Endodermal cell (in vitro differentiated cells): ENCODE measurements around the gene ZFYVE28. TPM values are rescaled to one million over a fixed set of nuclear protein-coding genes. Genes with fewer than 3 reads are reported as not detected.
A peak's percentile ranks its signal among the peaks of the same experiment; 100 is the strongest.

Source experiments
- DNase-seq: peaks from one replicate; pipeline ENCODE4 v3.0.0-alpha.2; 2017
- H3K27ac ChIP-seq: 2 replicates; pipeline ENCODE4 v1.5.1; 2013; ENCODE audit warnings: mild to moderate bottlenecking, low read depth, low read length, moderate library complexity
- H3K27me3 ChIP-seq: 2 replicates; pipeline ENCODE4 v1.6.1; 2013; ENCODE audit warnings: mild to moderate bottlenecking, low read length, moderate library complexity; ENCODE audit not compliant: insufficient read depth, control insufficient read depth, poor library complexity, severe bottlenecking
- H3K36me3 ChIP-seq: 2 replicates; pipeline ENCODE4 v1.7.0; 2013; ENCODE audit warnings: mild to moderate bottlenecking, low read length, moderate library complexity; ENCODE audit not compliant: control insufficient read depth, insufficient read depth
- H3K4me1 ChIP-seq: one replicate; pipeline ENCODE4 v1.7.0; 2013; ENCODE audit warnings: low read length; ENCODE audit not compliant: control insufficient read depth, insufficient read depth
- H3K4me3 ChIP-seq: 2 replicates; pipeline ENCODE4 v1.5.1; 2013; ENCODE audit warnings: mild to moderate bottlenecking, low read length, moderate library complexity
- H3K9ac ChIP-seq: 2 replicates; pipeline ENCODE4 v1.6.1; 2013; ENCODE audit warnings: mild to moderate bottlenecking, low read length, moderate library complexity; ENCODE audit not compliant: poor library complexity, severe bottlenecking; ENCODE audit errors: extremely low read depth
- H3K9me3 ChIP-seq: 2 replicates; pipeline ENCODE4 v1.6.1; 2013; ENCODE audit warnings: mild to moderate bottlenecking, low read length, moderate library complexity; ENCODE audit not compliant: control insufficient read depth
- H3K27ac Mint-ChIP-seq: 2 replicates; pipeline ENCODE4 v1.8.0; 2020; ENCODE audit warnings: mixed read lengths
- H3K27me3 Mint-ChIP-seq: 2 replicates; pipeline ENCODE4 v1.8.0; 2021; ENCODE audit warnings: mild to moderate bottlenecking, mixed read lengths; ENCODE audit not compliant: insufficient read depth
- H3K36me3 Mint-ChIP-seq: 2 replicates; pipeline ENCODE4 v1.8.0; 2020; ENCODE audit warnings: low read depth, mixed read lengths
- H3K4me1 Mint-ChIP-seq: 2 replicates; pipeline ENCODE4 v1.8.0; 2020; ENCODE audit warnings: mixed read lengths
- H3K4me3 Mint-ChIP-seq: 2 replicates; pipeline ENCODE4 v1.8.0; 2020; ENCODE audit warnings: mild to moderate bottlenecking, moderate library complexity, mixed read lengths
- H3K9me3 Mint-ChIP-seq: 2 replicates; pipeline ENCODE4 v1.8.0; 2020; ENCODE audit warnings: mild to moderate bottlenecking, mixed read lengths
- CTCF ChIP-seq: fragments of 200-600 bp; sonication (generic); conservative IDR thresholded peaks from 2 replicates; pipeline ENCODE4 v1.5.0; 2021; ENCODE audit warnings: antibody characterized with exemption, mild to moderate bottlenecking
- WGBS, 2 experiments: methylation state at CpG; one replicate each; pipeline versions ENCODE4 v1.1.5 to v1.1.7; 2013; ENCODE audit warnings: missing lambda C conversion rate in 2 of 2, mixed read lengths in 1 of 2; ENCODE audit not compliant: insufficient coverage in 1 of 2, insufficient read length in 1 of 2; 5-methylcytosine and 5-hydroxymethylcytosine counted together
- total RNA-seq, 2 donors: library from RNA; stranded (reverse); fragmentation: NEBNext Ultra II Directional in 1 of 2; extraction: Animal tissue kit (Norgen Biotek cat#: 25700) in 1 of 2; gene quantifications; 2 replicates in 1 of 2; 3 replicates in 1 of 2; pipeline ENCODE4 v1.2.1, GENCODE V29; 2021

The ZFYVE28 gene
- total RNA-seq, 2 donors from 2014 or later = 0.73 to 1.6 TPM

GRCh38 chr4:2389691-2390090 is 28.8 kb downstream of the ZFYVE28 start:
- H3K4me3 ChIP-seq = no peak overlapping the region
- H3K36me3 ChIP-seq = no peaks in the 10 kb centered on the region
- no peaks in the 10 kb centered on the region for H3K27me3 Mint-ChIP-seq
- no peaks in the 10 kb centered on the region for H3K9me3 Mint-ChIP-seq
- no peak overlapping the region for H3K27ac Mint-ChIP-seq
- no peaks in the 10 kb centered on the region for H3K27me3 ChIP-seq
- H3K27ac ChIP-seq = no peak overlapping the region
- TF ChIP-seq CTCF = no peak
- WGBS, 2 experiments = 62 to 76% methylated on average over 4 to 9 of the region's 9 CpGs
- H3K4me3 Mint-ChIP-seq = no peak overlapping the region
- H3K9ac ChIP-seq = no peak overlapping the region
- no peaks in the 10 kb centered on the region for H3K4me1 ChIP-seq
- no peak for DNase-seq
- no peaks in the 10 kb centered on the region for H3K36me3 Mint-ChIP-seq
- H3K4me1 Mint-ChIP-seq = peaks cover 40% of the 10 kb centered on the region
- H3K9me3 ChIP-seq = no peaks in the 10 kb centered on the region

GRCh38 chr4:2388429-2389182 is 29.8 kb downstream of the ZFYVE28 start:
- no peak for TF ChIP-seq CTCF
- peaks cover 40% of the 10 kb centered on the region for H3K4me1 Mint-ChIP-seq
- 85 to 88% methylated on average over 6 to 9 of the region's 9 CpGs for WGBS, 2 experiments
- H3K27ac Mint-ChIP-seq = peak overlapping the region; percentile 55
- H3K27me3 Mint-ChIP-seq = no peaks in the 10 kb centered on the region
- DNase-seq = no peak
- Histone ChIP-seq H3K27ac (no peak overlapping the region), H3K4me3 (no peak overlapping the region), H3K9me3 (no peaks in the 10 kb centered on the region), H3K36me3 (no peaks in the 10 kb centered on the region), H3K4me1 (no peaks in the 10 kb centered on the region), H3K9ac (no peak overlapping the region), H3K27me3 (no peaks in the 10 kb centered on the region)
- H3K36me3 Mint-ChIP-seq = no peaks in the 10 kb centered on the region
- H3K9me3 Mint-ChIP-seq = no peaks in the 10 kb centered on the region
- no peak overlapping the region for H3K4me3 Mint-ChIP-seq

- Mint-ChIP-seq H3K27ac (no peak overlapping the region), H3K27me3 (no peaks in the 10 kb centered on the region), H3K4me1 (peaks cover 32% of the 10 kb centered on the region), H3K9me3 (no peaks in the 10 kb centered on the region), H3K36me3 (no peaks in the 10 kb centered on the region), H3K4me3 (no peak overlapping the region)
- no peaks in the 10 kb centered on the region for H3K4me1 ChIP-seq
- H3K9me3 ChIP-seq = no peaks in the 10 kb centered on the region
- 92 to 93% methylated on average over 12 of the region's 12 CpGs for WGBS, 2 experiments
- no peaks in the 10 kb centered on the region for H3K27me3 ChIP-seq
- H3K27ac ChIP-seq = no peak overlapping the region
- no peak overlapping the region for H3K9ac ChIP-seq
- no peak for TF ChIP-seq CTCF
- no peaks in the 10 kb centered on the region for H3K36me3 ChIP-seq
- H3K4me3 ChIP-seq = no peak overlapping the region
- no peak for DNase-seq
Measured at GRCh38 chr4:2387829-2388228, 30.6 kb downstream of the ZFYVE28 start.
